ENCODE measurements around the gene ZNF106. TPM values are rescaled to one million over a fixed set of nuclear protein-coding genes. Genes with fewer than 3 reads are reported as not detected.

ZNF106 gene
- total RNA-seq, 4 donors from 2014 or later, result 54.5 to 92.9 (median 63.9) TPM

GRCh38 chr15:42449770-42450424, 41.0 kb downstream of the ZNF106 start:
- Histone ChIP-seq H3K4me1 (peaks cover 0 to 9% (median 0%) of the 10 kb centered on the region in 4 donors), H3K27me3 (no peaks in the 10 kb centered on the region), H3K36me3 (peaks cover 0 to 75% (median 6%) of the 10 kb centered on the region in 3 donors), H3K4me3 (no peak overlapping the region), H3K9me3 (no peaks in the 10 kb centered on the region), H3K27ac (no peak overlapping the region)
- TF ChIP-seq EP300 (IDR thresholded peaks at IDR 0.05), result no peak
- TF ChIP-seq POLR2A (IDR thresholded peaks at IDR 0.05), result no peak
- TF ChIP-seq, protein P1, sequence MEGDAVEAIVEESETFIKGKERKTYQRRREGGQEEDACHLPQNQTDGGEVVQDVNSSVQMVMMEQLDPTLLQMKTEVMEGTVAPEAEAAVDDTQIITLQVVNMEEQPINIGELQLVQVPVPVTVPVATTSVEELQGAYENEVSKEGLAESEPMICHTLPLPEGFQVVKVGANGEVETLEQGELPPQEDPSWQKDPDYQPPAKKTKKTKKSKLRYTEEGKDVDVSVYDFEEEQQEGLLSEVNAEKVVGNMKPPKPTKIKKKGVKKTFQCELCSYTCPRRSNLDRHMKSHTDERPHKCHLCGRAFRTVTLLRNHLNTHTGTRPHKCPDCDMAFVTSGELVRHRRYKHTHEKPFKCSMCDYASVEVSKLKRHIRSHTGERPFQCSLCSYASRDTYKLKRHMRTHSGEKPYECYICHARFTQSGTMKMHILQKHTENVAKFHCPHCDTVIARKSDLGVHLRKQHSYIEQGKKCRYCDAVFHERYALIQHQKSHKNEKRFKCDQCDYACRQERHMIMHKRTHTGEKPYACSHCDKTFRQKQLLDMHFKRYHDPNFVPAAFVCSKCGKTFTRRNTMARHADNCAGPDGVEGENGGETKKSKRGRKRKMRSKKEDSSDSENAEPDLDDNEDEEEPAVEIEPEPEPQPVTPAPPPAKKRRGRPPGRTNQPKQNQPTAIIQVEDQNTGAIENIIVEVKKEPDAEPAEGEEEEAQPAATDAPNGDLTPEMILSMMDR (IDR thresholded peaks at IDR 0.05), result no peak
- 97% methylated on average over 13 of the region's 13 CpGs for WGBS, 2 donors
- no peak for DNase-seq (ENCODE audit: low spot score in 2 of 2)

DNA sequence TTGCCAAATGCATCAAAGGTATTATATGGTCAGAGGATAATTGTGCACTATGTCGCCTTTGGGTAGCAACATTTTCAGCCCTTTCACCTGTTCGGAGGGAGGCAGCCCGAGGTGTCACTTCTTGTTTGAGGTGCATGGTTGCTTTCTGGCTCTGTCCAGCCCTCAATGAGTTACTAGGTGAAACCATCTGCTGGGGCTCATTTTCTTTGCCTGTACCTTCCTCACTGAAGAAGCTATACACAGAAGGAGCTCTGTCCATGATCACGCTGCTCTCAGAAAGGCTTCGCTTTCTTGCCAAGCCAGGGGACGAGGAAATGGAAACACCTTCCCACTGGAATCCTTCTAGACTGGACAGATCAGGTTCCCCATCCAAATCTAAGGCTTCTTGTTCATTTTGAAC, 42.7 kb downstream of the ZNF106 start:
- Histone ChIP-seq H3K9me3 (no peaks in the 10 kb centered on the region), H3K36me3 (peaks cover 0 to 87% (median 10%) of the 10 kb centered on the region in 3 donors), H3K27ac (no peak overlapping the region), H3K4me1 (peaks cover 0 to 6% (median 0%) of the 10 kb centered on the region in 4 donors), H3K4me3 (no peak overlapping the region), H3K27me3 (no peaks in the 10 kb centered on the region)
- TF ChIP-seq, protein P1 (IDR thresholded peaks at IDR 0.05), result no peak
- TF ChIP-seq POLR2A (IDR thresholded peaks at IDR 0.05), result no peak
- no peak for DNase-seq (ENCODE audit: low spot score in 2 of 2)
- 94 to 98% methylated on average over 6 of the region's 6 CpGs for WGBS, 2 donors

GRCh38 chr15:42447599-42447998, 43.3 kb downstream of the ZNF106 start:
- peaks cover 0 to 94% (median 10%) of the 10 kb centered on the region in 3 donors for H3K36me3 ChIP-seq
- WGBS, 2 donors, result 89 to 91% methylated on average over 2 of the region's 2 CpGs
- no peak overlapping the region for H3K4me3 ChIP-seq
- no peak for DNase-seq (ENCODE audit: low spot score in 2 of 2)
- H3K27me3 ChIP-seq, result no peaks in the 10 kb centered on the region
- H3K9me3 ChIP-seq, result no peaks in the 10 kb centered on the region
- H3K4me1 ChIP-seq, result peaks cover 0 to 6% (median 0%) of the 10 kb centered on the region in 4 donors
- TF ChIP-seq POLR2A (IDR thresholded peaks at IDR 0.05), result no peak
- TF ChIP-seq EP300 (IDR thresholded peaks at IDR 0.05), result no peak
- TF ChIP-seq, protein P1 (IDR thresholded peaks at IDR 0.05), result no peak
- H3K27ac ChIP-seq, result no peak overlapping the region

DNA sequence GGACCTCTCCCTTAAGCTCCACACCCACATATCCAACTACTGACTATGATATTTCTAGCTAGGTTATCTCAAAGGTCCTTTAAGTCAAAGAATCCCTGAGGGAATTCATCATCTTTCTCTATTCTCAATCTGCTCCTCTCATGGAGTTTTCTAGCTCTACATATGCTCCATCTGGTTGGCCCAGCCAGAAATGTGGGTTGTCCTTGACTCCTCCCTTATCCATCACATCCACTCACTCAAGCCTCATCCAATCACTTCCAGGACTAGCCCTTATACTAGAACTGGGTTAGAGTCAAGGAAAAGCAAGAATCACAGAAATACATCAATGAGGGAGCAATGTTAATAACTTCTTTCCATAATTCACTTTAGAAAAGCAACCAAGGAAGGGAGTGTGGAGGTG, 45.4 kb downstream of the ZNF106 start:
- DNase-seq (ENCODE audit: low spot score in 2 of 2), result no peak
- Histone ChIP-seq H3K4me3 (no peak overlapping the region), H3K27ac (no peak overlapping the region), H3K27me3 (no peaks in the 10 kb centered on the region), H3K4me1 (peaks cover 0 to 6% (median 0%) of the 10 kb centered on the region in 4 donors), H3K36me3 (peaks cover 0 to 99% (median 14%) of the 10 kb centered on the region in 3 donors), H3K9me3 (no peaks in the 10 kb centered on the region)
- TF ChIP-seq EP300 (IDR thresholded peaks at IDR 0.05) (no peak), POLR2A (IDR thresholded peaks at IDR 0.05) (no peak)
- TF ChIP-seq, protein P1 (IDR thresholded peaks at IDR 0.05), result no peak

DNA sequence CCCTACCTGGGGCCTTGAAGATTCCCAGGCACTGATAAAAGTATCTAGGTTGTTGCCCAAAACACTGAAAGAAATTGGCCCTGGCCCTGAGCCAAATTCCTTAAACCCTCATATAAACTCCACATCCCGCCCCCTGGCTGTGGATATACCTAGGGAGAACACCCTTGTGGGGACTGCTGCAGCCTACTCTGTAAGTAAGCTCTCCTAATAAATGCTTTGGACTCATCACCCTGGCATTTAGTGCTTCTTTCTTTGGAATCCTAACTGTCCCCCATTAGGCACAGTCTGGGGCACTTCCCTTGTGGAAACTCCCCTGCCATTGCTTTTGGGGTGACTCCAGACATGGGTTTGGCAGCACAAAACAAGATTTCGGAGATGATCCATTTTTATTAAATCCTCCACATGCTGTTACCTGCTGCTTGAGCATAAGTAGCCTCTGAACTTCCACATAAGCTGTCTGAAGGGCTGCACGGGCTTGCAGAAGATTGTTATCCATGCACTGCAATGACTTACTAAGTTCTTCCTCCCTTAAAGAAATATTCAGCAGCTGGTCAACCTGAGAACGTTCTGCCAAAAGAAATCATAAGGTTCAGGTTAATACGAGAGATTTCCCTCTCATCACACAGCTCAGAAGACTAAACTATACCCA, 46.4 kb downstream of the ZNF106 start:
- Histone ChIP-seq H3K27me3 (no peaks in the 10 kb centered on the region), H3K36me3 (peaks cover 0 to 96% (median 18%) of the 10 kb centered on the region in 3 donors), H3K4me3 (no peak overlapping the region), H3K9me3 (no peaks in the 10 kb centered on the region), H3K4me1 (peaks cover 0 to 6% (median 0%) of the 10 kb centered on the region in 4 donors), H3K27ac (no peak overlapping the region)
- WGBS, 2 donors, result 91 to 92% methylated on average over 5 of the region's 5 CpGs
- TF ChIP-seq POLR2A (IDR thresholded peaks at IDR 0.05) (no peak), EP300 (IDR thresholded peaks at IDR 0.05) (no peak)
- TF ChIP-seq, protein P1 (IDR thresholded peaks at IDR 0.05), result no peak
- no peak for DNase-seq (ENCODE audit: low spot score in 2 of 2)
